Esophagus muscularis mucosa (tissue), 4 donors: Measurements from ENCODE around the gene NID2. TPM values are rescaled to one million over a fixed set of nuclear protein-coding genes. Genes with fewer than 3 reads are reported as not detected.

Source experiments
- DNase-seq: peaks from one replicate; pipeline ENCODE4 v3.0.0-alpha.2; 2017; ENCODE audit errors: extremely low spot score
- H3K27ac ChIP-seq, 4 donors: fragments of 200-600 bp; sonication (generic); replicated peaks in 1 of 4; 1 replicate in 3 of 4; 2 replicates in 1 of 4; pipeline ENCODE4 v1.5.1; 2016 to 2019; ENCODE audit warnings: mild to moderate bottlenecking in 1 of 4
- H3K27me3 ChIP-seq, 4 donors: fragments of 200-600 bp; sonication (generic); one replicate each; pipeline versions ENCODE4 v1.5.1 to v1.6.0; 2016 to 2019
- H3K36me3 ChIP-seq, 4 donors: fragments of 200-600 bp; sonication (generic); one replicate each; pipeline ENCODE4 v1.5.1; 2016 to 2019
- H3K4me1 ChIP-seq, 4 donors: fragments of 200-600 bp; sonication (generic); one replicate each; pipeline ENCODE4 v1.5.1; 2016 to 2019
- H3K4me3 ChIP-seq, 4 donors: fragments of 200-600 bp; sonication (generic); 1 replicate in 2 of 4; 2 replicates in 2 of 4; pipeline ENCODE4 v1.5.1; 2016 to 2019; ENCODE audit warnings: mild to moderate bottlenecking in 4 of 4, moderate library complexity in 1 of 4
- H3K9me3 ChIP-seq, 4 donors: fragments of 200-600 bp; sonication (generic); 1 replicate in 3 of 4; 2 replicates in 1 of 4; pipeline ENCODE4 v1.5.1; 2016 to 2019
- CTCF ChIP-seq, 3 experiments: fragments of 200-600 bp in 2 of 3; fragments of 450-650 bp in 1 of 3; sonication (generic) in 2 of 3; IDR thresholded peaks; one replicate each; pipeline ENCODE4 v1.5.1; 2017 to 2019; ENCODE audit warnings: antibody characterized with exemption in 3 of 3, mild to moderate bottlenecking in 2 of 3, moderate library complexity in 1 of 3
- EP300 ChIP-seq: sonication (generic); formaldehyde crosslinking; IDR thresholded peaks from one replicate; pipeline ENCODE4 v1.6.1; 2017; ENCODE audit warnings: antibody characterized with exemption
- POLR2A ChIP-seq: fragments of 450-650 bp; IDR thresholded peaks from one replicate; pipeline ENCODE4 v1.6.1; 2017; ENCODE audit warnings: antibody characterized with exemption, moderate library complexity, mild to moderate bottlenecking, low read depth
- POLR2AphosphoS5 ChIP-seq, 2 donors: sonication (generic); formaldehyde crosslinking; IDR thresholded peaks; one replicate each; pipeline ENCODE4 v1.6.1; 2017; ENCODE audit warnings: antibody characterized with exemption in 2 of 2
- WGBS: methylation state at CpG from one replicate; pipeline ENCODE4 v1.1.5; 2018; 5-methylcytosine and 5-hydroxymethylcytosine counted together
- intact Hi-C: fragments of 100-400 bp; cut with DNase I; formaldehyde crosslinking; loops from one replicate; pipeline ENCODE4 v1.15.1; 2023
- total RNA-seq, 4 donors: library from RNA; depleted of rRNA; stranded (reverse); fragments of >200 nt; gene quantifications; one replicate each; pipeline versions ENCODE4 v1.1.0 to v1.2.1, GENCODE V29; 2016

Gene NID2
- total RNA-seq, 4 donors from 2014 or later = 40.4 to 77.2 (median 57.5) TPM

- WGBS = 62% methylated on average over 3 of the region's 3 CpGs
- DNase-seq = no peak
- no peak for TF ChIP-seq CTCF (IDR thresholded peaks at IDR 0.05)
- no peak for TF ChIP-seq EP300
- TF ChIP-seq POLR2AphosphoS5 (IDR thresholded peaks at IDR 0.05) = no peak
- TF ChIP-seq POLR2A = no peak
- intact Hi-C loops = no loop called here
- Histone ChIP-seq H3K27ac (peak overlapping the region in 2 of 4 donors; percentile 4 to 25), H3K9me3 (no peaks in the 10 kb centered on the region), H3K4me3 (no peak overlapping the region), H3K27me3 (no peaks in the 10 kb centered on the region), H3K36me3 (peaks cover 44 to 90% (median 73%) of the 10 kb centered on the region in 4 donors), H3K4me1 (peaks cover 30 to 51% (median 37%) of the 10 kb centered on the region in 4 donors)
Measured at GRCh38 chr14:52010173-52010693, 58.6 kb downstream of the NID2 start.

- intact Hi-C loops = no loop called here
- peak overlapping the region in 1 of 4 donors; percentile 7 for H3K27ac ChIP-seq
- H3K4me1 ChIP-seq = peaks cover 29 to 51% (median 35%) of the 10 kb centered on the region in 4 donors
- H3K4me3 ChIP-seq = no peak overlapping the region
- H3K36me3 ChIP-seq = peaks cover 46 to 89% (median 76%) of the 10 kb centered on the region in 4 donors
- no peak for DNase-seq
- H3K27me3 ChIP-seq = no peaks in the 10 kb centered on the region
- no peaks in the 10 kb centered on the region for H3K9me3 ChIP-seq
- WGBS = 90% methylated on average over 4 of the region's 4 CpGs
- TF ChIP-seq POLR2A (no peak), EP300 (no peak), CTCF (IDR thresholded peaks at IDR 0.05) (no peak), POLR2AphosphoS5 (IDR thresholded peaks at IDR 0.05) (no peak)
Measured at GRCh38 chr14:52008136-52008535, 60.7 kb downstream of the NID2 start.

- intact Hi-C loops = no loop called here
- H3K27ac ChIP-seq = no peak overlapping the region
- 96% methylated on average over 1 of the region's 1 CpG for WGBS
- H3K4me3 ChIP-seq = no peak overlapping the region
- no peaks in the 10 kb centered on the region for H3K27me3 ChIP-seq
- TF ChIP-seq POLR2A = no peak
- TF ChIP-seq EP300 = no peak
- no peak for TF ChIP-seq POLR2AphosphoS5 (IDR thresholded peaks at IDR 0.05)
- no peak for TF ChIP-seq CTCF (IDR thresholded peaks at IDR 0.05)
- H3K4me1 ChIP-seq = peaks cover 29 to 56% (median 35%) of the 10 kb centered on the region in 4 donors
- no peaks in the 10 kb centered on the region for H3K9me3 ChIP-seq
- no peak for DNase-seq
- H3K36me3 ChIP-seq = peaks cover 46 to 90% (median 77%) of the 10 kb centered on the region in 4 donors
Measured at GRCh38 chr14:52007637-52008036, 61.2 kb downstream of the NID2 start.

- intact Hi-C loops = no loop called here
- H3K9me3 ChIP-seq = no peaks in the 10 kb centered on the region
Measured at GRCh38 chr14:52007211-52007610, 61.6 kb downstream of the NID2 start.

GRCh38 chr14:52006361-52006760, 62.5 kb downstream of the NID2 start:
- intact Hi-C loops = no loop called here

More at GRCh38 chr14:52007211-52007610, 61.6 kb downstream of the NID2 start:
- Histone ChIP-seq H3K27me3 (no peaks in the 10 kb centered on the region), H3K36me3 (peaks cover 49 to 93% (median 79%) of the 10 kb centered on the region in 4 donors), H3K27ac (peak overlapping the region in 1 of 4 donors; percentile 80), H3K4me1 (peaks cover 29 to 57% (median 35%) of the 10 kb centered on the region in 4 donors), H3K4me3 (no peak overlapping the region)
- 38% methylated on average over 1 of the region's 1 CpG for WGBS
- DNase-seq = no peak
- TF ChIP-seq POLR2A = no peak

More at GRCh38 chr14:52006361-52006760, 62.5 kb downstream of the NID2 start:
- Histone ChIP-seq H3K36me3 (peaks cover 51 to 91% (median 76%) of the 10 kb centered on the region in 4 donors), H3K27me3 (no peaks in the 10 kb centered on the region), H3K9me3 (no peaks in the 10 kb centered on the region), H3K4me3 (no peak overlapping the region), H3K27ac (peak overlapping the region in 2 of 4 donors; percentile 20 to 80), H3K4me1 (peaks cover 33 to 62% (median 35%) of the 10 kb centered on the region in 4 donors)
- TF ChIP-seq POLR2A (no peak), POLR2AphosphoS5 (IDR thresholded peaks at IDR 0.05) (no peak), CTCF (IDR thresholded peaks at IDR 0.05) (no peak), EP300 (no peak)
- no peak for DNase-seq
- WGBS = 97% methylated on average over 3 of the region's 3 CpGs
